Left lung (tissue), 10 donors: ENCODE results near the gene PLA1A. TPM values are rescaled to one million over a fixed set of nuclear protein-coding genes. Genes with fewer than 3 reads are reported as not detected.
"Not testable (repeated sequence)": the region's sequence is repeated elsewhere in the genome, so short reads cannot be mapped to it uniquely, and the experiment has no call there.

Experiments used
- ATAC-seq: fragments of 200-7000 bp; cut with Tn5 transposase; one replicate; pipeline ENCODE4 v1.9.1; 2020; ENCODE audit warnings: moderate library complexity
- DNase-seq, 4 donors: peaks; one replicate each; pipeline ENCODE4 v3.0.0-alpha.2; 2013 to 2020
- H3K27ac ChIP-seq, 2 donors: fragments of 200-600 bp; sonication (generic) in 1 of 2; one replicate each; pipeline versions ENCODE4 v1.5.0 to v1.8.0; 2020 to 2021
- H3K27me3 ChIP-seq, 2 donors: fragments of 200-600 bp; sonication (generic) in 1 of 2; one replicate each; pipeline versions ENCODE4 v1.5.0 to v1.8.0; 2020 to 2021
- H3K36me3 ChIP-seq, 2 donors: fragments of 200-600 bp; sonication (generic) in 1 of 2; one replicate each; pipeline versions ENCODE4 v1.5.0 to v1.8.0; 2020 to 2021
- H3K4me1 ChIP-seq, 2 donors: fragments of 200-600 bp; one replicate each; pipeline ENCODE4 v1.8.0; 2021
- H3K4me3 ChIP-seq, 2 donors: fragments of 200-600 bp; sonication (generic) in 1 of 2; one replicate each; pipeline versions ENCODE4 v1.5.0 to v1.8.0; 2020 to 2021; ENCODE audit warnings: mild to moderate bottlenecking in 1 of 2
- H3K9me3 ChIP-seq, 2 donors: fragments of 200-600 bp; sonication (generic) in 1 of 2; one replicate each; pipeline versions ENCODE4 v1.5.0 to v1.8.0; 2020 to 2021
- CTCF ChIP-seq, 2 donors: fragments of 200-600 bp; sonication (generic) in 1 of 2; IDR thresholded peaks; one replicate each; pipeline versions ENCODE4 v1.5.0 to v1.8.0; 2021; ENCODE audit warnings: antibody characterized with exemption in 2 of 2
- intact Hi-C, 2 donors: fragments of 100-400 bp; cut with DNase I; formaldehyde crosslinking; loops; one replicate each; pipeline versions ENCODE4 v1.11.2 to v1.14.2; 2022
- polyA plus RNA-seq, 6 donors: library from polyadenylated mRNA; unstranded; fragments of 120-200 nt; gene quantifications; one replicate each; pipeline ENCODE4 v1.2.1, GENCODE V29; 2013; ENCODE audit not compliant: insufficient read length in 6 of 6
- total RNA-seq, 2 donors: library from RNA; stranded (reverse); fragmentation: NEBNext Ultra II Directional; extraction: Animal tissue kit (Norgen Biotek cat#: 25700); gene quantifications; one replicate each; pipeline ENCODE4 v1.2.1, GENCODE V29; 2021
- donor health status: DM: no; HTN: yes; CAD: no.
- donor health status: DM: no; HTN: no; CAD: no.

Gene PLA1A
- total and polyA plus RNA-seq, 8 donors = 0.70 to 14.5 (median 0.99) TPM

GRCh38 chr3:119592861-119593260 lies 4.8 kb upstream of the PLA1A start:
- no peak overlapping the region for H3K4me3 ChIP-seq
- H3K27ac ChIP-seq = no peak overlapping the region
- intact Hi-C loops = loop anchor here in 1 of 2 donors (10.0 kb wide), 1 partner anchor 82 kb away; the partner anchor contains the start of gene COX17
- no peaks in the 10 kb centered on the region for H3K9me3 ChIP-seq
- DNase-seq (no peak), ATAC-seq (no peak)
- peaks cover 7 to 37% of the 10 kb centered on the region in 2 donors for H3K4me1 ChIP-seq
- H3K36me3 ChIP-seq = no peaks in the 10 kb centered on the region
- no peaks in the 10 kb centered on the region for H3K27me3 ChIP-seq
- no peak for TF ChIP-seq CTCF (IDR thresholded peaks at IDR 0.05)

- no peak overlapping the region for H3K27ac ChIP-seq
- ATAC-seq (no peak), DNase-seq (no peak)
- no peaks in the 10 kb centered on the region for H3K36me3 ChIP-seq
- H3K27me3 ChIP-seq = no peaks in the 10 kb centered on the region
- no peak overlapping the region for H3K4me3 ChIP-seq
- intact Hi-C loops = loop anchor here in 1 of 2 donors (10.0 kb wide), 1 partner anchor 81 kb away; the partner anchor contains the start of gene COX17
- no peak for TF ChIP-seq CTCF (IDR thresholded peaks at IDR 0.05)
- H3K9me3 ChIP-seq = no peaks in the 10 kb centered on the region
- peaks cover 7 to 32% of the 10 kb centered on the region in 2 donors for H3K4me1 ChIP-seq
Observed at GRCh38 chr3:119594066-119594465, 3.6 kb upstream of the PLA1A start.

- peaks cover 7 to 24% of the 10 kb centered on the region in 2 donors for H3K4me1 ChIP-seq
- not testable (repeated sequence) for DNase-seq, H3K27ac ChIP-seq, H3K36me3 ChIP-seq, H3K4me3 ChIP-seq, ATAC-seq, H3K9me3 ChIP-seq, H3K27me3 ChIP-seq
- intact Hi-C loops = loop anchor here in 1 of 2 donors (10.0 kb wide), 1 partner anchor 80 kb away; the partner anchor contains the start of gene COX17
Observed at GRCh38 chr3:119594929-119595328, 2.8 kb upstream of the PLA1A start.

GRCh38 chr3:119595639-119596334 lies 1.9 kb upstream of the PLA1A start:
- no peak for TF ChIP-seq CTCF (IDR thresholded peaks at IDR 0.05)
- H3K9me3 ChIP-seq = no peaks in the 10 kb centered on the region

GRCh38 chr3:119596398-119596797 lies 1.3 kb upstream of the PLA1A start:
- Histone ChIP-seq H3K4me1 (peaks cover 7 to 31% of the 10 kb centered on the region in 2 donors), H3K9me3 (no peaks in the 10 kb centered on the region), H3K4me3 (no peak overlapping the region), H3K36me3 (no peaks in the 10 kb centered on the region), H3K27ac (peak overlapping the region; percentile 37 to 69), H3K27me3 (no peaks in the 10 kb centered on the region)
- ATAC-seq = peak; percentile 33
- no peak for TF ChIP-seq CTCF (IDR thresholded peaks at IDR 0.05)
- intact Hi-C loops = loop anchor here in 1 of 2 donors (10.0 kb wide), 1 partner anchor 78 kb away; the partner anchor contains the start of gene COX17
- no peak for DNase-seq

More at GRCh38 chr3:119595639-119596334, 1.9 kb upstream of the PLA1A start:
- H3K4me1 ChIP-seq = peaks cover 7 to 26% of the 10 kb centered on the region in 2 donors
- H3K27me3 ChIP-seq = no peaks in the 10 kb centered on the region
- ATAC-seq = no peak
- DNase-seq = no peak
- H3K4me3 ChIP-seq = no peak overlapping the region
- H3K27ac ChIP-seq = peak overlapping the region in 1 of 2 donors; percentile 9
- H3K36me3 ChIP-seq = no peaks in the 10 kb centered on the region
- intact Hi-C loops = loop anchor here in 1 of 2 donors (10.0 kb wide), 1 partner anchor 79 kb away; the partner anchor contains the start of gene COX17
